Smooth muscle cell (in vitro differentiated cells): ENCODE data around the gene QDPR. TPM values are rescaled to one million over a fixed set of nuclear protein-coding genes. Genes with fewer than 3 reads are reported as not detected.

Source experiments
- DNase-seq: peaks from one replicate; lab custom pipeline; 2025; ENCODE audit not compliant: unreplicated experiment; lab: John Stamatoyannopoulos, UW
- H2AFZ ChIP-seq: fragments of 200-600 bp; sonication (generic); 2 replicates; pipeline ENCODE4 v1.6.0; 2016; ENCODE audit warnings: antibody characterized with exemption, low read depth, mild to moderate bottlenecking
- H3F3A ChIP-seq: fragments of 200-600 bp; sonication (generic); 2 replicates; pipeline ENCODE4 v1.6.0; 2017; ENCODE audit warnings: antibody characterized with exemption, low read depth
- H3K27ac ChIP-seq: fragments of 200-600 bp; sonication (generic); 2 replicates; pipeline ENCODE4 v1.5.1; 2016; ENCODE audit warnings: low read depth, mild to moderate bottlenecking
- H3K27me3 ChIP-seq: fragments of 200-600 bp; sonication (generic); 2 replicates; pipeline ENCODE4 v1.6.1; 2016; ENCODE audit warnings: low read depth, mild to moderate bottlenecking
- H3K36me3 ChIP-seq: fragments of 200-600 bp; sonication (generic); 2 replicates; pipeline ENCODE4 v1.5.1; 2016; ENCODE audit warnings: low read depth
- H3K4me1 ChIP-seq: fragments of 200-600 bp; sonication (generic); 2 replicates; pipeline ENCODE4 v1.5.1; 2016; ENCODE audit warnings: low read depth
- H3K4me2 ChIP-seq: fragments of 200-600 bp; sonication (generic); 2 replicates; pipeline ENCODE4 v1.6.0; 2016; ENCODE audit warnings: mild to moderate bottlenecking
- H3K4me3 ChIP-seq: fragments of 200-600 bp; sonication (generic); 2 replicates; pipeline ENCODE4 v1.5.1; 2016; ENCODE audit warnings: mild to moderate bottlenecking
- H3K79me2 ChIP-seq: fragments of 200-600 bp; sonication (generic); 2 replicates; pipeline ENCODE4 v1.6.0; 2016; ENCODE audit warnings: low read depth, mild to moderate bottlenecking
- H3K9ac ChIP-seq: fragments of 200-600 bp; sonication (generic); 2 replicates; pipeline ENCODE4 v1.6.0; 2016; ENCODE audit warnings: low read depth
- H3K9me3 ChIP-seq: fragments of 200-600 bp; sonication (generic); replicated peaks from 2 replicates; pipeline ENCODE4 v1.5.1; 2016; ENCODE audit warnings: low read depth
- H4K20me1 ChIP-seq: fragments of 200-600 bp; sonication (generic); 2 replicates; pipeline ENCODE4 v1.6.0; 2016; ENCODE audit warnings: low read depth
- WGBS: methylation state at CpG from one replicate; pipeline ENCODE4 v1.1.7; 2016; ENCODE audit warnings: low lambda C conversion rate; 5-methylcytosine and 5-hydroxymethylcytosine counted together
- polyA plus RNA-seq: library from polyadenylated mRNA; unstranded; fragments of >200 nt; fragmentation: Nextera tagmentation; extraction: Ambion mirVana; gene quantifications from 2 replicates; pipeline ENCODE4 v1.2.1, GENCODE V29; 2016
- total RNA-seq: library from RNA; depleted of rRNA; stranded (reverse); fragments of >200 nt; gene quantifications from 2 replicates; pipeline ENCODE4 v1.2.3, GENCODE V29; 2014
- TF ChIP-seq, protein P1 (sequence below): fragments of 200-600 bp; sonication (generic); IDR thresholded peaks from 2 replicates; pipeline ENCODE4 v1.5.1; 2017; ENCODE audit warnings: borderline replicate concordance, mild to moderate bottlenecking, antibody characterized with exemption; ENCODE audit not compliant: insufficient read depth, poor library complexity, severe bottlenecking

Gene QDPR
- total and polyA plus RNA-seq, 2 experiments from 2014 or later = 27.5 to 34.8 TPM

DNA sequence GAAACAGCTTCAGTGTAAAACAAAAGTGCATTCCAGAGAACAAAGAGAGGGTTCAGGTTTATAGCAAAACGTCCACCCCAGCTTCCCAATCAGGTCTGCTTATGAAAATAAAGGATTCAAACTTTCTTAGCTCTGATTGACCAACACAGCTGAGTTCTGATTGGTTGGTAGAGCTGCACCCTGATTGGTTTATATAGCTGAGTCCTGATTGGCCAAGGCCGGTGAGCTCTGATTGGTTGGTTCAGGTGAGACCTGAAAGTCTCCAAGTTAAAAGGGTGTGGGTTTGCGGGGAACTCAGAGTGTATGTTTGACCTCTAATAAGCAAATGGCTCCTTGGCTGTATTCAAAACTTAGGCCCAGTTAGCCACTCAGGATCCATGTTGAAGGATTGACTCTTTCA, 24.0 kb upstream of the QDPR start:
- H3K27ac ChIP-seq = no peak overlapping the region
- no peak overlapping the region for H3K4me3 ChIP-seq
- TF ChIP-seq, protein P1, sequence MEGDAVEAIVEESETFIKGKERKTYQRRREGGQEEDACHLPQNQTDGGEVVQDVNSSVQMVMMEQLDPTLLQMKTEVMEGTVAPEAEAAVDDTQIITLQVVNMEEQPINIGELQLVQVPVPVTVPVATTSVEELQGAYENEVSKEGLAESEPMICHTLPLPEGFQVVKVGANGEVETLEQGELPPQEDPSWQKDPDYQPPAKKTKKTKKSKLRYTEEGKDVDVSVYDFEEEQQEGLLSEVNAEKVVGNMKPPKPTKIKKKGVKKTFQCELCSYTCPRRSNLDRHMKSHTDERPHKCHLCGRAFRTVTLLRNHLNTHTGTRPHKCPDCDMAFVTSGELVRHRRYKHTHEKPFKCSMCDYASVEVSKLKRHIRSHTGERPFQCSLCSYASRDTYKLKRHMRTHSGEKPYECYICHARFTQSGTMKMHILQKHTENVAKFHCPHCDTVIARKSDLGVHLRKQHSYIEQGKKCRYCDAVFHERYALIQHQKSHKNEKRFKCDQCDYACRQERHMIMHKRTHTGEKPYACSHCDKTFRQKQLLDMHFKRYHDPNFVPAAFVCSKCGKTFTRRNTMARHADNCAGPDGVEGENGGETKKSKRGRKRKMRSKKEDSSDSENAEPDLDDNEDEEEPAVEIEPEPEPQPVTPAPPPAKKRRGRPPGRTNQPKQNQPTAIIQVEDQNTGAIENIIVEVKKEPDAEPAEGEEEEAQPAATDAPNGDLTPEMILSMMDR = no peak
- no peak for DNase-seq
- no peak overlapping the region for H3K4me2 ChIP-seq
- no peaks in the 10 kb centered on the region for H3K36me3 ChIP-seq
- H3K79me2 ChIP-seq = no peaks in the 10 kb centered on the region
- WGBS = 94% methylated on average over 3 of the region's 3 CpGs
- H3F3A ChIP-seq = no peaks in the 10 kb centered on the region
- H4K20me1 ChIP-seq = no peaks in the 10 kb centered on the region
- H2AFZ ChIP-seq = no peak overlapping the region
- H3K9me3 ChIP-seq = no peaks in the 10 kb centered on the region
- no peaks in the 10 kb centered on the region for H3K4me1 ChIP-seq
- H3K27me3 ChIP-seq = no peaks in the 10 kb centered on the region
- H3K9ac ChIP-seq = no peak overlapping the region

- no peaks in the 10 kb centered on the region for H3K27me3 ChIP-seq
- no peak overlapping the region for H3K4me2 ChIP-seq
- no peak overlapping the region for H2AFZ ChIP-seq
- H3F3A ChIP-seq = no peaks in the 10 kb centered on the region
- H3K4me1 ChIP-seq = no peaks in the 10 kb centered on the region
- H4K20me1 ChIP-seq = no peaks in the 10 kb centered on the region
- no peak for DNase-seq
- no peaks in the 10 kb centered on the region for H3K9me3 ChIP-seq
- no peaks in the 10 kb centered on the region for H3K79me2 ChIP-seq
- 93% methylated on average over 4 of the region's 4 CpGs for WGBS
- H3K36me3 ChIP-seq = no peaks in the 10 kb centered on the region
- TF ChIP-seq, protein P1 = no peak
- no peak overlapping the region for H3K4me3 ChIP-seq
- H3K9ac ChIP-seq = no peak overlapping the region
- H3K27ac ChIP-seq = no peak overlapping the region
These were observed 23.4 kb upstream of the QDPR start for GRCh38 chr4:17535242-17535641.

GRCh38 chr4:17534705-17535104, 22.8 kb upstream of the QDPR start:
- Histone ChIP-seq H3K9ac (no peak overlapping the region), H3K4me1 (no peaks in the 10 kb centered on the region), H3K9me3 (no peaks in the 10 kb centered on the region), H3K4me2 (no peak overlapping the region), H4K20me1 (no peaks in the 10 kb centered on the region), H3K27ac (no peak overlapping the region), H3K36me3 (no peaks in the 10 kb centered on the region), H3F3A (no peaks in the 10 kb centered on the region), H2AFZ (no peak overlapping the region), H3K4me3 (no peak overlapping the region), H3K79me2 (no peaks in the 10 kb centered on the region), H3K27me3 (no peaks in the 10 kb centered on the region)
- DNase-seq = no peak
- TF ChIP-seq, protein P1 = no peak
- 91% methylated on average over 4 of the region's 4 CpGs for WGBS

DNA sequence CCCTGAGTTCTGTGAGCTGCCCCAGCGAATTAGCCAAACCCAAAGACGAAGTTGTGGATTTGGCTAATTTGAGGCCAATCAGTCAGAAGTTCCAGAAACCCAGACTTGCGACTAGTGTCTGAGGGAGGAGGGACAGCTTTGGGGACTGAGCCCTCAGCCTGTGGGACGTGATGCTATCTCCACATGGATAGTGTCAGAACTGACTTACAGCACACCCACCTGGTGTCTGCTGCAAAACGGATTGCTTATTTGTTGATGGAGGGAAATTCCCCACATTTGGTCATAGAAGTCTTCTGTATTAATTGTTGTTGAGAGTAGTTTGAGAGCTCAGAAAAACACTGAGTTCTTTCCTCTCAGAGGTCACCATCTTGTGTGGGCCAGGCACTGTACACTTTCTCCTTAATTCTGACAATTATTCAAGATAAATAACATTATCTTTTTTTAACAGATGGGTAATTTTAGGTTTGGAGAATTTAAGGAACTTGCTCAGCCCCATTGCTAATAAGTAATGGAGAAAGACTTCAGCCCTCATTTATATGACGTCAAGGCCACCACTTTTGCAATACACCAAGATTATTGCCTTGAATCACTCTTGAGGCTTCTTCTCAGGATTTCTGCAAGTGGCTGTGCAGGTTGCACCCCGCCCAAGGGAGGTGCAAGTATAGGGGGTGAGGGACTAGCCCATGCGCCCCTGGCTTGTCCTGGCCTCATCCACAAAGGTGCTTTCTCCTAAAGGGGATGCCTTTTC, 19.8 kb upstream of the QDPR start:
- WGBS = 73% methylated on average over 8 of the region's 8 CpGs
- Histone ChIP-seq H3K27ac (no peak overlapping the region), H3K9me3 (no peaks in the 10 kb centered on the region), H3K4me3 (no peak overlapping the region), H2AFZ (no peak overlapping the region), H4K20me1 (no peaks in the 10 kb centered on the region), H3K79me2 (no peaks in the 10 kb centered on the region), H3F3A (no peaks in the 10 kb centered on the region), H3K4me1 (no peaks in the 10 kb centered on the region), H3K27me3 (peaks cover 4% of the 10 kb centered on the region), H3K36me3 (no peaks in the 10 kb centered on the region), H3K4me2 (no peak overlapping the region), H3K9ac (no peak overlapping the region)
- no peak for DNase-seq
- TF ChIP-seq, protein P1 = no peak
